Breast epithelium (tissue), 4 donors: ENCODE results near the gene ANAPC2. TPM values are rescaled to one million over a fixed set of nuclear protein-coding genes. Genes with fewer than 3 reads are reported as not detected.

Source experiments
- DNase-seq, 2 donors: peaks; one replicate each; pipeline ENCODE4 v3.0.0-alpha.2; 2019; ENCODE audit warnings: low spot score in 2 of 2
- H3K27ac ChIP-seq, 2 donors: fragments of 200-600 bp; sonication (generic) in 1 of 2; one replicate each; pipeline ENCODE4 v1.5.1; 2016 to 2019; ENCODE audit warnings: mild to moderate bottlenecking in 1 of 2
- H3K27me3 ChIP-seq, 2 donors: fragments of 200-600 bp; sonication (generic) in 1 of 2; one replicate each; pipeline versions ENCODE4 v1.5.1 to v1.6.0; 2017 to 2019; ENCODE audit warnings: control low read depth in 1 of 2, mild to moderate bottlenecking in 1 of 2
- H3K36me3 ChIP-seq: fragments of 200-600 bp; one replicate; pipeline ENCODE4 v1.5.1; 2019
- H3K4me1 ChIP-seq, 2 donors: fragments of 200-600 bp; sonication (generic); one replicate each; pipeline ENCODE4 v1.5.1; 2016 to 2019; ENCODE audit warnings: control low read depth in 1 of 2
- H3K4me3 ChIP-seq, 3 donors: fragments of 200-600 bp; sonication (generic); 1 replicate in 2 of 3; 2 replicates in 1 of 3; pipeline ENCODE4 v1.5.1; 2016 to 2019; ENCODE audit warnings: mild to moderate bottlenecking in 3 of 3, moderate library complexity in 2 of 3
- H3K9me3 ChIP-seq, 2 donors: fragments of 200-600 bp; sonication (generic) in 1 of 2; one replicate each; pipeline ENCODE4 v1.5.1; 2016 to 2019; ENCODE audit warnings: control low read depth in 1 of 2
- POLR2A ChIP-seq: fragments of 450-650 bp; IDR thresholded peaks from one replicate; pipeline ENCODE4 v1.6.1; 2016; ENCODE audit warnings: antibody characterized with exemption, mild to moderate bottlenecking, moderate library complexity
- POLR2AphosphoS5 ChIP-seq, 3 donors: sonication (generic); formaldehyde crosslinking; IDR thresholded peaks; one replicate each; pipeline ENCODE4 v1.6.1; 2017; ENCODE audit warnings: antibody characterized with exemption in 3 of 3
- intact Hi-C: fragments of 100-400 bp; cut with DNase I; formaldehyde crosslinking; loops from one replicate; pipeline ENCODE4 v1.15.1; 2023; ENCODE audit warnings: low total_unique reads
- total RNA-seq, 3 donors: library from RNA; depleted of rRNA; stranded (reverse); fragments of >200 nt; gene quantifications; one replicate each; pipeline ENCODE4 v1.1.0, GENCODE V29; 2016
- TF ChIP-seq, protein P1 (sequence below), 3 donors: fragments of 450-650 bp; IDR thresholded peaks; one replicate each; pipeline ENCODE4 v1.5.1; 2016 to 2017; ENCODE audit warnings: antibody characterized with exemption in 3 of 3, mild to moderate bottlenecking in 3 of 3, moderate library complexity in 3 of 3

The ANAPC2 gene
- total RNA-seq, 3 donors from 2014 or later = 32.0 to 35.7 (median 32.9) TPM

DNA sequence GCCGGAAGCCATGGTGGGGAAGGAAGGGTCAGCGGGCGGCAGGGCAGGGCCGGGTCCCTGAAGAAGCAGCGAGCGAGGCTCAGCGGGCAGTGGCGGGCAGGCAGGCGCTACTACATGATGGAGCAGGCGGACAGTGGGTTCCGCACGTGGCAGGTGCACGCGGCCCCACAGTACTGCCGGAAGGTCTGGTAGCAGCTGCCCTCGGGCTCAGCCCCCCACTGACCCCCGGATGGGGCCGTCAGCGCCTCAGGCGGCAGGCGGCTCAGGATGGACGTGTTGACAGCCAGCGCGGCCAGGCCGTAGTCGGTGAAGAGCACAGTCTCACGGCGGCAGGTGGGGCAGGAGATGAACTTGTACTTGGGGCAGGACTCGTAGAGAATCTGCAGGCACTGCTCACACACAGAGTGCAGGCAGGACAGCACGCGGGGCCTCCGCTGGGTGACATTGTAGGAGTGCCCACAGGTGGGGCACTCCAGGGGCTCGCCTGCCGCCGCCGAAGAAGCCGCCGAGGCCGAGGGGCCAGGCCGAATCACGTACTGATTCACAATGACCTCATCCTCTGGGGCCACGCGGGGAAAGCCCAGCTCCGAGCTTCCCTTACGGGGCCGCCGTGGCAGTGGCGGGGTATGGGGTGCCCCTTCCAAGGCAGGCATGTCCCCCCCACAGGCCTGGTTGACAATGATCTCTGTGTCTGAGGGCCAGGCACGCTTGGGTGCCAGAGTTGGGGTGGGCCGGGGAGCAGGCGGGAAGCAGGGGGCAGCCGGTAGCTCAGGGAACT lies 32.1 kb upstream of the ANAPC2 start:
- Histone ChIP-seq H3K27ac (no peak overlapping the region), H3K9me3 (no peaks in the 10 kb centered on the region), H3K36me3 (no peaks in the 10 kb centered on the region), H3K27me3 (no peaks in the 10 kb centered on the region), H3K4me1 (peaks cover 7 to 25% of the 10 kb centered on the region in 2 donors), H3K4me3 (no peak overlapping the region)
- intact Hi-C loops = no loop called here
- no peak for TF ChIP-seq POLR2A
- TF ChIP-seq, protein P1, sequence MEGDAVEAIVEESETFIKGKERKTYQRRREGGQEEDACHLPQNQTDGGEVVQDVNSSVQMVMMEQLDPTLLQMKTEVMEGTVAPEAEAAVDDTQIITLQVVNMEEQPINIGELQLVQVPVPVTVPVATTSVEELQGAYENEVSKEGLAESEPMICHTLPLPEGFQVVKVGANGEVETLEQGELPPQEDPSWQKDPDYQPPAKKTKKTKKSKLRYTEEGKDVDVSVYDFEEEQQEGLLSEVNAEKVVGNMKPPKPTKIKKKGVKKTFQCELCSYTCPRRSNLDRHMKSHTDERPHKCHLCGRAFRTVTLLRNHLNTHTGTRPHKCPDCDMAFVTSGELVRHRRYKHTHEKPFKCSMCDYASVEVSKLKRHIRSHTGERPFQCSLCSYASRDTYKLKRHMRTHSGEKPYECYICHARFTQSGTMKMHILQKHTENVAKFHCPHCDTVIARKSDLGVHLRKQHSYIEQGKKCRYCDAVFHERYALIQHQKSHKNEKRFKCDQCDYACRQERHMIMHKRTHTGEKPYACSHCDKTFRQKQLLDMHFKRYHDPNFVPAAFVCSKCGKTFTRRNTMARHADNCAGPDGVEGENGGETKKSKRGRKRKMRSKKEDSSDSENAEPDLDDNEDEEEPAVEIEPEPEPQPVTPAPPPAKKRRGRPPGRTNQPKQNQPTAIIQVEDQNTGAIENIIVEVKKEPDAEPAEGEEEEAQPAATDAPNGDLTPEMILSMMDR (IDR thresholded peaks at IDR 0.05) = no peak
- TF ChIP-seq POLR2AphosphoS5 (IDR thresholded peaks at IDR 0.05) = no peak
- no peak for DNase-seq

DNA sequence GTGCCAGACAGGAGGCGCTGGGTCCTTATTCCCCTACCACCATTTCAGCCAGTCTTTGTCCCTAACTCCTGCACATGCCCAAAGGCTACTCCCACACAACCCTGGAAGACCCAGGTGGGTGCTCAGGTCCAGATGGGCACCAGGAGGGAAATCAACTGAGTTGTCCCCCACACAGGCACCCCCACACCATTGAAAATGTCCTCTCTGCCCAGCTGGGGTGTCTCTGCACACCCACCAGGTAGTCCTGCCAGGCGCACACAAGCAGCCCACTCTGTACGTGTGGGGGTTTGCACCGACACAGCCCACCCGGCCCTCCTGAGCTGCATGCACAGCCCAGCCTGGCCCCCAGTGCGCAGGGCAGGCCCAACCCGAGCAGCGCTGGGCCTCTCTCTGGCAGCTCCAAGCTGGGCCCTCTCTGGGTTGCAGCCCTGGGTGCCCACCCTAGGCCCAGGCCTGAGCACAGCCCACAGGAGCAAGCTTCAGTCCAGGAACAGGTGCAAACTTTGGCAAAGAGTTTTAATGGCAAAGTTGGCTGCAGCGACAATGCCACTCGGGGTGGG lies 31.5 kb upstream of the ANAPC2 start:
- TF ChIP-seq, protein P1 (IDR thresholded peaks at IDR 0.05) = no peak
- TF ChIP-seq POLR2AphosphoS5 (IDR thresholded peaks at IDR 0.05) (no peak), POLR2A (no peak)

GRCh38 chr9:137218754-137219271 lies 30.5 kb upstream of the ANAPC2 start:
- no peaks in the 10 kb centered on the region for H3K9me3 ChIP-seq
- intact Hi-C loops = no loop called here
- peaks cover 3 to 25% of the 10 kb centered on the region in 2 donors for H3K4me1 ChIP-seq
- H3K27me3 ChIP-seq = no peaks in the 10 kb centered on the region
- H3K36me3 ChIP-seq = no peaks in the 10 kb centered on the region
- no peak overlapping the region for H3K4me3 ChIP-seq
- TF ChIP-seq POLR2A (no peak), POLR2AphosphoS5 (IDR thresholded peaks at IDR 0.05) (no peak)
- TF ChIP-seq, protein P1 (IDR thresholded peaks at IDR 0.05) = no peak
- H3K27ac ChIP-seq = no peak overlapping the region
- no peak for DNase-seq

More for the DNA sequence above, 31.5 kb upstream of the ANAPC2 start:
- H3K9me3 ChIP-seq = no peaks in the 10 kb centered on the region
- no peak overlapping the region for H3K27ac ChIP-seq
- H3K4me1 ChIP-seq = peaks cover 7 to 25% of the 10 kb centered on the region in 2 donors
- no peaks in the 10 kb centered on the region for H3K36me3 ChIP-seq
- H3K4me3 ChIP-seq = no peak overlapping the region
- no peaks in the 10 kb centered on the region for H3K27me3 ChIP-seq
- no peak for DNase-seq
- intact Hi-C loops = no loop called here

DNA sequence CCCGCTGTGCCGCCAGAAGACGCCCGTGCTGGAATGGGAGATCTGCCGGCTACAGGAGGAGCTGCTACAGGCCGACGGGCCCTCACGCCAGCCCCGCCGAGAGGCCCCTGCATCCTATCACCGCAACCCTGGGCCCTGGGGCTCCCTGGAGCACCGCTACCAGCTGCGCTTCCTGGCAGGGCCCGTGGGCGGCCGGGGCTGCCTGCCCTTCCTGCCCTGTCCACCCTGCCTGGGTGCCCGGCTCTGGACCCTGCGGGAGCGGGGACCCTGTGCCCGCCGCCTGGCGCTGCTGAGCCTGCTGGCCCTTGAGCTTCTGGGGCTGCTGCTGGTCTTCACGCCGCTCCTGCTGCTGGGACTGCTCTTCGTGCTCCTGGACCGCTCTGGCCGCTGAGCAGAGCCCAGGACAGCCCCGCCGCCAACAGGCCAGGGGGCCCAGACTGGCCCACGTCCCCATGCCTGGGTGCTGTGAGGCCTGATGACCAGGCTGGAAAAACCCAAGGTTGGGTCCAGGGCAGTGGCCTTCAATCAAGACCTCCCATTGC lies 29.9 kb upstream of the ANAPC2 start:
- peaks cover 0 to 25% of the 10 kb centered on the region in 2 donors for H3K4me1 ChIP-seq
- H3K36me3 ChIP-seq = no peaks in the 10 kb centered on the region
- no peaks in the 10 kb centered on the region for H3K27me3 ChIP-seq
- intact Hi-C loops = no loop called here
- no peaks in the 10 kb centered on the region for H3K9me3 ChIP-seq
- H3K27ac ChIP-seq = peak overlapping the region; percentile 80 to 88
- peak overlapping the region in 2 of 3 donors; percentile 51 to 63 for H3K4me3 ChIP-seq
- TF ChIP-seq POLR2AphosphoS5 (IDR thresholded peaks at IDR 0.05) = no peak
- TF ChIP-seq, protein P1 (IDR thresholded peaks at IDR 0.05) = no peak
- TF ChIP-seq POLR2A = no peak
- no peak for DNase-seq
